K562 (cell line): ENCODE data around the gene HTR3E. TPM values are rescaled to one million over a fixed set of nuclear protein-coding genes. Genes with fewer than 3 reads are reported as not detected.
A peak's percentile ranks its signal among the peaks of the same experiment; 100 is the strongest.

Experiments used
- ARID1B ChIP-seq: fragments of 450-650 bp; IDR thresholded peaks from 2 replicates; pipeline ENCODE4 v1.6.1; 2016; ENCODE audit warnings: antibody characterized with exemption, mild to moderate bottlenecking, inconsistent platforms
- BMI1 ChIP-seq: fragments of 150-350 bp; IDR thresholded peaks from 2 replicates; pipeline ENCODE4 v1.6.1; 2014; ENCODE audit warnings: low read length
- CTCFL ChIP-seq: IDR thresholded peaks from 2 replicates; pipeline ENCODE4 v1.6.1; 2011; ENCODE audit warnings: borderline replicate concordance, low read depth, mild to moderate bottlenecking, moderate library complexity, low read length; ENCODE audit not compliant: insufficient read depth, poor library complexity, severe bottlenecking
- DPF2 ChIP-seq: fragments of 450-650 bp; IDR thresholded peaks from 2 replicates; pipeline ENCODE4 v1.6.1; 2016
- EP300 ChIP-seq: IDR thresholded peaks from 2 replicates; pipeline ENCODE4 v1.6.1; 2012; ENCODE audit warnings: low read length, improper control_type of control experiment
- EP400 ChIP-seq: fragments of 450-650 bp; IDR thresholded peaks from 2 replicates; pipeline ENCODE4 v1.6.1; 2017; ENCODE audit warnings: antibody characterized with exemption, mild to moderate bottlenecking, moderate library complexity
- HOXB6 ChIP-seq: fragments of 250-450 bp; sonication (Bioruptor Pico); IDR thresholded peaks from 2 replicates; pipeline ENCODE4 v1.5.1; 2022; ENCODE audit warnings: mild to moderate bottlenecking, borderline replicate concordance
- L3MBTL2 ChIP-seq: fragments of 450-650 bp; IDR thresholded peaks from 2 replicates; pipeline ENCODE4 v1.6.1; 2016; ENCODE audit warnings: mild to moderate bottlenecking, moderate library complexity
- LEF1 ChIP-seq: fragments of 450-650 bp; IDR thresholded peaks from 2 replicates; pipeline ENCODE4 v1.6.1; 2016; ENCODE audit warnings: mild to moderate bottlenecking
- MAZ ChIP-seq, 2 experiments: fragments of 450-650 bp in 1 of 2; sonication (generic) in 1 of 2; formaldehyde crosslinking; IDR thresholded peaks in 1 of 2; conservative IDR thresholded peaks in 1 of 2; 2 replicates each; pipeline versions ENCODE4 v1.4.0 to v1.5.0; 2020; ENCODE audit warnings: mild to moderate bottlenecking in 1 of 2, missing genetic modification reagents in 1 of 2
- SMARCA4 ChIP-seq: fragments of 450-650 bp; IDR thresholded peaks from 2 replicates; pipeline ENCODE4 v1.6.1; 2016
- TAL1 ChIP-seq: fragments of 450-650 bp; IDR thresholded peaks from 2 replicates; pipeline ENCODE4 v1.6.1; 2016; ENCODE audit warnings: mild to moderate bottlenecking
- TBL1XR1 ChIP-seq, 2 experiments: IDR thresholded peaks; 2 replicates each; pipeline ENCODE4 v1.6.1; 2012; ENCODE audit warnings: improper control_type of control experiment in 2 of 2, low read length in 2 of 2, mild to moderate bottlenecking in 1 of 2
- TEAD4 ChIP-seq, 2 experiments: sonication (generic) in 1 of 2; formaldehyde crosslinking in 1 of 2; IDR thresholded peaks; 2 replicates each; pipeline versions ENCODE4 v1.6.1 to v1.8.0; 2012 to 2022; ENCODE audit warnings: borderline replicate concordance in 1 of 2, inconsistent platforms in 1 of 2, low read length in 1 of 2, mild to moderate bottlenecking in 1 of 2, missing genetic modification reagents in 1 of 2
- ZHX1 ChIP-seq: fragments of 150-350 bp; conservative IDR thresholded peaks from 2 replicates; pipeline ENCODE4 v1.6.1; 2014; ENCODE audit warnings: low read length
- ZNF592 ChIP-seq: fragments of 450-650 bp; IDR thresholded peaks from 2 replicates; pipeline ENCODE4 v1.6.1; 2017; ENCODE audit warnings: antibody characterized with exemption, mild to moderate bottlenecking
- polyA plus RNA-seq, 8 experiments: library from polyadenylated mRNA; depleted of rRNA in 4 of 8; stranded (reverse) in 5 of 8; unstranded in 3 of 8; fragments of >200 nt; fragmentation: Nextera tagmentation in 2 of 8; fragmentation: Illumina TruSeq in 1 of 8; extraction: Ambion mirVana in 2 of 8; extraction: Trizol in 1 of 8; gene quantifications; 2 replicates each; pipeline versions ENCODE4 v1.2.1 to v1.2.3, GENCODE V29; 2011 to 2014; ENCODE audit warnings: inconsistent platforms in 1 of 8, missing spikeins in 1 of 8
- total RNA-seq, 7 experiments: library from RNA; depleted of rRNA in 6 of 7; stranded (reverse); fragments of >200 nt in 6 of 7; fragmentation: Illumina TruSeq in 2 of 7; extraction: Trizol in 2 of 7; gene quantifications; 2 replicates each; pipeline versions ENCODE4 v1.2.1 to v1.2.3, GENCODE V29; 2011 to 2021; ENCODE audit warnings: low replicate concordance in 1 of 7

Gene HTR3E
- total and polyA plus RNA-seq, 9 of the 15 experiments (the other 6 are each of a cell fraction or from before 2014, with no cell fraction given) = not detected

- TF ChIP-seq TEAD4 (IDR thresholded peaks at IDR 0.05; ENCODE audit: low read length) = peak; percentile 71; the same call in 1 of the 2 replicates
- TF ChIP-seq TEAD4 (CRISPR knock-in tag; IDR thresholded peaks at IDR 0.05; ENCODE audit: borderline replicate concordance) = no peak
- peak; percentile 83 for TF ChIP-seq TAL1
- TF ChIP-seq CTCFL = no peak
- TF ChIP-seq L3MBTL2 = peak; percentile 82
- TF ChIP-seq TBL1XR1 (IDR thresholded peaks at IDR 0.05; ENCODE audit: low read length in 2 of 2) = 0 out of 4 replicates have a peak, but pooled peaks of 1 of the 2 experiments have one; percentile 56
- TF ChIP-seq LEF1 = peak; percentile 71; the same call in 1 of the 2 replicates
- TF ChIP-seq SMARCA4 = peak; percentile 89
- peak; percentile 86 for TF ChIP-seq DPF2
- TF ChIP-seq BMI1 = no peak
- peak; percentile 94 for TF ChIP-seq ARID1B
- TF ChIP-seq EP400 = 0 out of 2 replicates have a peak, but pooled peaks have one; percentile 33
- TF ChIP-seq HOXB6 (CRISPR knock-in tag) = no peak
- no peak for TF ChIP-seq MAZ (CRISPR knock-in tag; conservative IDR thresholded peaks at IDR 0.05 in 1 of 2, IDR thresholded peaks at IDR 0.05 in 1 of 2)
- TF ChIP-seq EP300 = peak; percentile 77
- TF ChIP-seq ZHX1 = no peak
- TF ChIP-seq ZNF592 = peak; percentile 67
Observed at GRCh38 chr3:184067573-184068055, 29.2 kb upstream of the HTR3E start (continued).
